Left cardiac atrium (tissue), 4 donors: Measurements from ENCODE around the gene IL36RN. TPM values are rescaled to one million over a fixed set of nuclear protein-coding genes. Genes with fewer than 3 reads are reported as not detected.

ENCODE experiments used
- ATAC-seq, 2 donors: fragments of 200-7000 bp; cut with Tn5 transposase; one replicate each; pipeline ENCODE4 v1.9.1; 2020; ENCODE audit warnings: mild to moderate bottlenecking in 2 of 2, moderate library complexity in 2 of 2
- DNase-seq: peaks from one replicate; pipeline ENCODE4 v3.0.0-alpha.2; 2020
- intact Hi-C, 2 donors: fragments of 100-400 bp; cut with DNase I; formaldehyde crosslinking; loops; one replicate each; pipeline versions ENCODE4 v1.14.1 to v1.15.1; 2022 to 2023
- total RNA-seq, 2 donors: library from RNA; stranded (reverse); fragmentation: NEBNext Ultra II Directional; extraction: Animal tissue kit (Norgen Biotek cat#: 25700); gene quantifications; one replicate each; pipeline ENCODE4 v1.2.1, GENCODE V29; 2021
- donor health status: DM: no; HTN: yes; CAD: no.
- donor health status: DM: no; HTN: yes; CAD: no; lungs with severe emphysema.
- donor health status: DM: yes; HTN: yes; CAD: no.
- donor health status: Dilated cardiomyopathy.

IL36RN gene
- total RNA-seq, 2 donors from 2014 or later, result not detected

DNA sequence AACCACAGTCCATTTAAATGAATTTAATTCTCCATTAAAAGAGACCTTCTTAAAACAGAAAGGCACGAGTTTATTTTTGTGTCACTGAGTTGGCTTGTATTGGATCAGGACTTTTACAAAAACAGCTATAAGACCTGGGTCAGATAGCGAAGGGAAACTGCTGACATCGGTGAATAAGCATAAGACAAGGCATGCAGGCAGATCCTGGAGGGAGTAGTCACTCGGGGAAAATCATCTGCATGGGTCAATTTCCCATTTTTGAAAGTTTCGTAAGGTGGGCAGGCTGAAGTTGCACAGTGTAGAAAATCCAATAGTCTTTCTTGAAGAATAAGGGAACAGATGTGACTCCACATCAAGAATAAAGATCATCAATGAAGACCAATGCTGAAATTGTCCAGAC is 19.3 kb upstream of the IL36RN start:
- no peak for ATAC-seq
- intact Hi-C loops, result no loop called here
- DNase-seq, result no peak

DNA sequence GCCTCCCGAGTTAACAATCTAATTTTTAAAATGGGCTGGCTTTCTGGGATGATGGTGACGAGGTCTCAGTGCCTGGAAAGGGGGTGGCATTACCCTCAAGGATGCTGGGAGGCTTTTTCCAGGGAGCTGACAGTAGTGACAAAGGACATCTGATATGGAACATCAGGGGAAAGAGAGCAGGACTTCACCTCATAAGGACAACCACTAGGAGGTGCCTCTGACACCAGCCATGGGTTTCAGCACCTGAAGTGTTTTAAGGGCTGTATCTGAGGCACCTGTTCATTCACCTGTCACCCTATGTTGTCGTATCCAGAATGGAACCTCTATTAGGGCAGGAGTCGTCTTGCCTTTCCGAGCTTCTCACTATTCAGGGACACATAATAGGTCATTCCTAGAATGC is 17.1 kb upstream of the IL36RN start:
- DNase-seq (no peak), ATAC-seq (no peak)
- intact Hi-C loops, result no loop called here

- DNase-seq (no peak), ATAC-seq (no peak)
- intact Hi-C loops, result no loop called here
Measured at GRCh38 chr2:113046465-113046864, 12.5 kb upstream of the IL36RN start.

DNA sequence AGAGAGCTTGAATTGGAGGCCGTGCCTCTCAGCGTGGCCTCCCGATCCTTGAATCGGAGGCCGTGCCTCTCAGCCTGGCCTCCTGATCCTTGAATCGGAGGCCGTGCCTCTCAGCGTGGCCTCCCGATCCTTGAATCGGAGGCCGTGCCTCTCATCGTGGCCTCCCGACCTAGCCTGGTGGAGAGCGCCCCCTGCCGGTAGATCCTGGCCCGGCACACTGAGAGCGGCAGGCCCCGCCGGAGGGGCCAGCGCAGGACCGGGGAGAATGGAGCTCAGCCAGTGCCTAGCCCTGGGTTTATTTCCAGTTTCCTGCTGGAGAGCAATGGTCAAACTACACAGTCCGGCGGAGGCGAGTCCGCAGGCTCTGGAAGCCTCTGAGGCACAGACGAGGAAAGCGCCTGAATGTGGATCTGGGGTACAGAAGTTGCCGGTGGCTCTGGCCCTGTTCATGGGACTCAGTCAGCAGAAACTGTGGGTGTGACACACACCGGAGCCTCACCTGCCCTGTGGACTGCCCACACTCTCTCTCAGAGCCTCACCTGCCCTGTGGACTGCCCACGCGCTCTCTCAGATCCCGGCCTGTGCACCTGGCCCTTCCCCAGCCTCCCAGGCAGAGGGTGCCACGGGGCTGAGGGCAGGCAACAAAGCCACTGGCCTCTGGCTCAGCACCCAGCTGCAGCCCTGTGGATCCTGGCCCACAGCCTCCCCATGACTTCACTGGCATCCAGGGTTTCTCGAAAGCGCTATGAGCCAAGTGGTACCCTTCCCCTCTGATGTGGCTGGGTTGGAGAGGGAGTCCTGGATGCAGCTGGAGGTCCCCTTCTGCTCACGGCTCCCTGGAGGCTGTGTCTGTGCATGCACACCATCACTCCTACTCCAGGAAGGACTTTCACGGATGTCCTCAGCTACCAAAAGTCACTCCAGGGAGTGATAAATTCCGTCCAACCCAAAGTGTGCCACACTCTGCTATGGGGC is 7.8 kb upstream of the IL36RN start:
- no peak for ATAC-seq
- intact Hi-C loops, result no loop called here
- no peak for DNase-seq

DNA sequence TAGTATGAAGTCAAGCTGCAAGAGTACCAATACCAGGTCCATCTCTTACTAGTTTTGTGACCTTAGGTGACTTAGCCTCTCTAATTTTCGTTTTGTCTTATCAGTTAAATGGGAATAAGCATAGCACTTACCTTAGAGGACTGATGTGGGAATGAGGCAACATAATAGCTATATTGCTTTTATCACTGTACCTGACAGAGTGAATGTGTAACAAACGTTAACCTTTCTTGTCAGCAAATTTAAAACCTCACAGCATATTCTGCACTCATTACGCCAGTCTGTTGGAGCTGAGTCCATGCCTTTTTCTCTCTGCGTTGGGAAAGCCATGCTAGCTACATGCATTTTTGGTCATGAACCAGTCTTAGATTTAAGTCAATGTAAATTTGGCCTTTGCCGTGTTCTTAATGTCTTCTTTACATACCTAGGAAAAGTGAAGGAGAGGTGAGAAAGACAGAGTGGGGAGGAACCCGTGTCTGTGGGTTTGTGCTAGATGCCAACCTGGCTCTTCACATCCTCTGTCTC is 6.5 kb upstream of the IL36RN start, which contains the start of gene IL36B:
IL36B (minus strand) TSS at position 472 of the 522 bp plus-strand sequence.
- intact Hi-C loops, result no loop called here
- DNase-seq (no peak), ATAC-seq (no peak)

GRCh38 chr2:113053666-113054065 is 5.3 kb upstream of the IL36RN start:
- intact Hi-C loops, result no loop called here
- ATAC-seq, result no peak
- DNase-seq, result no peak

- no peak for DNase-seq
- no peak for ATAC-seq
- intact Hi-C loops, result no loop called here
Measured at GRCh38 chr2:113054066-113054465, 4.9 kb upstream of the IL36RN start.

DNA sequence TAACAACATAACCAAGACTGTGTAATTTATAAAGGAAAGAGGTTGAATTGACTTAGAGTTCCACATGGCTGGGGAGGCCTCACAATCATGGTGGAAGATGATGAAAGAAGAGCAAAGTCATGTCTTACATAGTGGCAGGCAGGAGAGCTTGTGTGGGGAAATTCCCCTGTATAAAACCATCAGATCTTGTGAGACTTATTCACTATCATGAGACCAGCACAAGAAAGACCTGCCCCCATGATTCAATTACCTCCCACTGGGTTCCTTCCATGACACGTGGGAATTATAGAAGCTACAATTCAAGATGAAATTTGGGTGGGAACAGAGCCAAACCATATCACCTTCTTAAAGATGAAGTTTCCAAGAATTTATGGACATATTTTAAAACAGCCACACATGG is 2.5 kb upstream of the IL36RN start:
- DNase-seq, result no peak
- intact Hi-C loops, result no loop called here
- ATAC-seq, result no peak

- no peak for DNase-seq
- intact Hi-C loops, result no loop called here
- ATAC-seq, result no peak
Measured at GRCh38 chr2:113057117-113057516, 1.9 kb upstream of the IL36RN start.

DNA sequence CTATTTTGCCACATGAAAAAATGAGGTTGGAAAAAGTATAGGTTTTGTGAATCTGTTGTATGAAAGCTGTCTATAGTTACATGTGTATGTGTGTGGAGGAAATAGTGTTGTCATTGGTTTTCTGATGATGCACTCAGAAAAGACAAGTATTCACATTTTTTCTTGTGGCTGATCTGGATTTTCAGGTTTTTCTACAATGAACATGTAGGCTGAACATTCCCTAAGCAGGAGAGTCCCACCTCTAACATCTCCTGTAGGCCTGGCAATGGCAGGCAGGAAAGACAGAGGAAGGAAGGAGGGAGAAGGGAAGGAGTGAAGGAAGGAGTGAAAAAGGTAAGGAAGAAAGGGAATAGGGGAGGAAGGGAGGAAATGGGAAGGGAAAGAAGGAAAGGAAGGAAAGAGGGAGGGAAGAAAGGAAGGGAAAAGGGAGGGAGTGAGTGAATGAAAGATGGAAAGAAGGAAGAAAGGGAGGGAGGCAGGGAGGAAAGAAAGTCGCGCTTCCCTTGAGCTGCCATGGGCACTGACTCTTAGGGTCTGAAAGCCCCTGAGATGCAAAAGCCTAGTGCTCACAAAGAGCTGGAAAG is 495 bp upstream of the IL36RN start:
- ATAC-seq, result no peak
- no peak for DNase-seq
- intact Hi-C loops, result no loop called here

GRCh38 chr2:113060396-113060795 is 1.4 kb downstream of the IL36RN start:
- intact Hi-C loops, result no loop called here
- DNase-seq, result no peak
- ATAC-seq, result no peak

GRCh38 chr2:113060796-113061195 is 1.8 kb downstream of the IL36RN start:
- DNase-seq, result no peak
- intact Hi-C loops, result no loop called here

DNA sequence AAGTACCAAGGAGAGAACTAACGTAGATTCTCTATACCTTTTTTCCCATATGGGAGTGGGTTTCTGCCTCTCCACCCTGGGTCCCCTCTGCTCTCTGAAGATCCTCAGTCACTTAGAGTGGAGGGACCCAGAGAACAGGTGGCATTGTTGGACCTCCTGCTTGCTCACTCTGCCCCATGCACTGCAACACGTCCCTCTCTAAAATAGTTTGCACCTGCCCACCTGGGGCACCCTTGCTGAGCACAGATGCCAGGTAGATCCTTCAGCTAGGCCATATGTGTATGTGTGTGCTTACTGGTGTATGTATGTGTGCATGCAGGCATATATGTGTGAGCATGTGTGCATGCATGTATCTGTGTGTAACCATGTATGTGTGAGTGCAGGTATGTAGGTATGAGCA is 2.2 kb downstream of the IL36RN start:
- ATAC-seq (no peak), DNase-seq (no peak)
- intact Hi-C loops, result no loop called here

More at GRCh38 chr2:113060796-113061195, 1.8 kb downstream of the IL36RN start:
- ATAC-seq, result no peak

GRCh38 chr2:113061896-113062770 is 3.1 kb downstream of the IL36RN start:
- DNase-seq (no peak), ATAC-seq (no peak)
- intact Hi-C loops, result no loop called here

DNA sequence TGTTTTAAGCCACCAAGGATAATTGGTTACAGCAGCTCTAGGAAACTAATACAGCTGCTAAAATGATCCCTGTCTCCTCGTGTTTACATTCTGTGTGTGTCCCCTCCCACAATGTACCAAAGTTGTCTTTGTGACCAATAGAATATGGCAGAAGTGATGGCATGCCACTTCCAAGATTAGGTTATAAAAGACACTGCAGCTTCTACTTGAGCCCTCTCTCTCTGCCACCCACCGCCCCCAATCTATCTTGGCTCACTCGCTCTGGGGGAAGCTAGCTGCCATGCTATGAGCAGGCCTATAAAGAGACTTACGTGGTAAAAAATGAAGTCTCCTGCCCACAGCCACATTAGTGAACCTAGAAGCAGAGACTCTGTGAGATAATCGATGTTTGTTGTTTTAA is 5.3 kb downstream of the IL36RN start:
- ATAC-seq (no peak), DNase-seq (no peak)
- intact Hi-C loops, result no loop called here

GRCh38 chr2:113064898-113065297 is 5.9 kb downstream of the IL36RN start:
- ATAC-seq (no peak), DNase-seq (no peak)
- intact Hi-C loops, result no loop called here

DNA sequence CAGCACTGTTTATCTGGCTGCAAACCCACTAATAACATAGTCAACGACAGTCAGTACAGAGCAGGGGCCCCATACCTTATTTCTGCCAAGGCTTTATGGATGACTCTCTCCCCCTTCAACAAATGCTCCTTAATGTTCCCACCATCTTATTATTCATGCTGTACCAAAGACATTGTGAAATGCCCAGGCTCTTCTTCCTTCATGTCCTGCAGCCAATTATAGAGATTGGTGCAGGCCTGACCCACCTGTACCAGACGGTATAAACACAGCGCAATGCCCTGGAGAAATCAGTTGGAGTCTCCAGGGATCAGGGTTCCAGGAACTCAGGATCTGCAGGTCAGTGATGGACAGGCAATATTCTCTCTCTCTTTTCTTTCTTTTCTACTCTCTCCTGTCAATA is 8.7 kb downstream of the IL36RN start, which contains the start of gene IL1F10:
IL1F10 (plus strand) TSS at position 290 of the 400 bp plus-strand sequence. CDS start 4,769 bp downstream, outside the sequence.
- intact Hi-C loops, result no loop called here
- ATAC-seq (no peak), DNase-seq (no peak)

GRCh38 chr2:113068249-113068648 is 9.3 kb downstream of the IL36RN start:
- no peak for DNase-seq
- no peak for ATAC-seq
- intact Hi-C loops, result no loop called here

- intact Hi-C loops, result no loop called here
- DNase-seq, result no peak
- no peak for ATAC-seq
Measured at GRCh38 chr2:113068706-113069485, 9.9 kb downstream of the IL36RN start.
